Ramos (cell line): ENCODE data around the gene HACD4.

Experiments used
- in situ Hi-C: fragments of 300-500 bp; cut with MboI; formaldehyde crosslinking; loops from one replicate; pipeline ENCODE4 v1.14.3; 2022; ENCODE audit warnings: low sequenced_read_pairs; ENCODE audit not compliant: unreplicated experiment

The HACD4 gene

GRCh38 chr9:21031091-21031807 is at the start of gene HACD4:
TSS of gene HACD4 (minus strand) at chr9:21031640. CDS start at chr9:21031590, 50 bp downstream.
- in situ Hi-C loops: no loop called here

GRCh38 chr9:21080793-21081192 is 49.4 kb upstream of the HACD4 start:
- in situ Hi-C loops: no loop called here

GRCh38 chr9:21078702-21079101 is 47.3 kb upstream of the HACD4 start:
- in situ Hi-C loops: no loop called here

- in situ Hi-C loops: no loop called here
Measured at GRCh38 chr9:21077781-21078180, 46.3 kb upstream of the HACD4 start, which contains the start of gene IFNB1. TSS of gene IFNB1 (minus strand) at chr9:21077942. CDS start at chr9:21077869, 73 bp downstream.

- in situ Hi-C loops: no loop called here
Measured at GRCh38 chr9:21075484-21075883, 44.0 kb upstream of the HACD4 start.

GRCh38 chr9:21070906-21071305 is 39.5 kb upstream of the HACD4 start:
- in situ Hi-C loops: no loop called here

- in situ Hi-C loops: no loop called here
Measured at GRCh38 chr9:21070171-21070571, 38.7 kb upstream of the HACD4 start.

- in situ Hi-C loops: no loop called here
Measured at GRCh38 chr9:21060919-21061561, 29.6 kb upstream of the HACD4 start.

GRCh38 chr9:21056931-21057330 is 25.5 kb upstream of the HACD4 start:
- in situ Hi-C loops: no loop called here

GRCh38 chr9:21053851-21054250 is 22.4 kb upstream of the HACD4 start:
- in situ Hi-C loops: no loop called here

GRCh38 chr9:21047281-21047691 is 15.8 kb upstream of the HACD4 start:
- in situ Hi-C loops: no loop called here

GRCh38 chr9:21043841-21044240 is 12.4 kb upstream of the HACD4 start:
- in situ Hi-C loops: no loop called here

- in situ Hi-C loops: no loop called here
Measured at GRCh38 chr9:21042466-21042865, 11.0 kb upstream of the HACD4 start.

GRCh38 chr9:21039302-21039701 is 7.9 kb upstream of the HACD4 start:
- in situ Hi-C loops: no loop called here

- in situ Hi-C loops: no loop called here
Measured at GRCh38 chr9:21037278-21037677, 5.8 kb upstream of the HACD4 start.

GRCh38 chr9:21031808-21032183 is 356 bp upstream of the HACD4 start:
- in situ Hi-C loops: no loop called here

GRCh38 chr9:21030389-21031035 is 928 bp downstream of the HACD4 start:
- in situ Hi-C loops: no loop called here

GRCh38 chr9:21029661-21030060 is 1.8 kb downstream of the HACD4 start:
- in situ Hi-C loops: no loop called here

GRCh38 chr9:21028466-21028865 is 3.0 kb downstream of the HACD4 start:
- in situ Hi-C loops: no loop called here

GRCh38 chr9:21027295-21027694 is 4.1 kb downstream of the HACD4 start:
- in situ Hi-C loops: no loop called here

GRCh38 chr9:21023861-21024260 is 7.6 kb downstream of the HACD4 start:
- in situ Hi-C loops: no loop called here
